Thyroid gland (tissue), 4 donors: ENCODE measurements around the gene PNPLA2. TPM values are rescaled to one million over a fixed set of nuclear protein-coding genes. Genes with fewer than 3 reads are reported as not detected.

ENCODE experiments used
- DNase-seq, 2 donors: peaks; one replicate each; pipeline ENCODE4 v3.0.0-alpha.2; 2019
- H3K27ac ChIP-seq, 3 donors: fragments of 200-600 bp; sonication (generic); 1 replicate in 2 of 3; 2 replicates in 1 of 3; pipeline ENCODE4 v1.5.1; 2016 to 2019; ENCODE audit warnings: mild to moderate bottlenecking in 1 of 3, moderate library complexity in 1 of 3
- H3K27me3 ChIP-seq: fragments of 200-600 bp; sonication (generic); one replicate; pipeline ENCODE4 v1.5.1; 2019
- H3K36me3 ChIP-seq, 2 donors: fragments of 200-600 bp; sonication (generic); one replicate each; pipeline ENCODE4 v1.5.1; 2016 to 2019
- H3K4me1 ChIP-seq, 2 donors: fragments of 200-600 bp; sonication (generic); one replicate each; pipeline ENCODE4 v1.5.1; 2017 to 2019
- H3K4me3 ChIP-seq, 3 donors: fragments of 200-600 bp; sonication (generic); replicated peaks in 1 of 3; 1 replicate in 2 of 3; 2 replicates in 1 of 3; pipeline ENCODE4 v1.5.1; 2016; ENCODE audit warnings: mild to moderate bottlenecking in 1 of 3
- H3K9me3 ChIP-seq: fragments of 200-600 bp; sonication (generic); one replicate; pipeline ENCODE4 v1.5.1; 2017
- POLR2A ChIP-seq, 2 donors: fragments of 450-650 bp; IDR thresholded peaks; one replicate each; pipeline ENCODE4 v1.6.1; 2017; ENCODE audit warnings: antibody characterized with exemption in 2 of 2, mild to moderate bottlenecking in 2 of 2, moderate library complexity in 1 of 2
- WGBS, 2 donors: methylation state at CpG; one replicate each; pipeline ENCODE4 v1.1.5; 2017; 5-methylcytosine and 5-hydroxymethylcytosine counted together
- intact Hi-C: fragments of 100-400 bp; cut with DNase I; formaldehyde crosslinking; loops from one replicate; pipeline ENCODE4 v1.15.1; 2023
- total RNA-seq, 4 donors: library from RNA; depleted of rRNA; stranded (reverse); fragments of >200 nt; gene quantifications; one replicate each; pipeline ENCODE4 v1.2.3, GENCODE V29; 2016
- TF ChIP-seq, protein P1 (sequence below), 6 experiments: fragments of 200-600 bp in 3 of 6; fragments of 450-650 bp in 3 of 6; sonication (generic) in 3 of 6; IDR thresholded peaks; one replicate each; pipeline ENCODE4 v1.5.1; 2016 to 2019; ENCODE audit warnings: antibody characterized with exemption in 6 of 6, mild to moderate bottlenecking in 2 of 6, inconsistent platforms in 1 of 6, moderate library complexity in 1 of 6

Gene PNPLA2
- total RNA-seq, 4 donors from 2014 or later: 35.8 to 95.0 (median 57.6) TPM

DNA sequence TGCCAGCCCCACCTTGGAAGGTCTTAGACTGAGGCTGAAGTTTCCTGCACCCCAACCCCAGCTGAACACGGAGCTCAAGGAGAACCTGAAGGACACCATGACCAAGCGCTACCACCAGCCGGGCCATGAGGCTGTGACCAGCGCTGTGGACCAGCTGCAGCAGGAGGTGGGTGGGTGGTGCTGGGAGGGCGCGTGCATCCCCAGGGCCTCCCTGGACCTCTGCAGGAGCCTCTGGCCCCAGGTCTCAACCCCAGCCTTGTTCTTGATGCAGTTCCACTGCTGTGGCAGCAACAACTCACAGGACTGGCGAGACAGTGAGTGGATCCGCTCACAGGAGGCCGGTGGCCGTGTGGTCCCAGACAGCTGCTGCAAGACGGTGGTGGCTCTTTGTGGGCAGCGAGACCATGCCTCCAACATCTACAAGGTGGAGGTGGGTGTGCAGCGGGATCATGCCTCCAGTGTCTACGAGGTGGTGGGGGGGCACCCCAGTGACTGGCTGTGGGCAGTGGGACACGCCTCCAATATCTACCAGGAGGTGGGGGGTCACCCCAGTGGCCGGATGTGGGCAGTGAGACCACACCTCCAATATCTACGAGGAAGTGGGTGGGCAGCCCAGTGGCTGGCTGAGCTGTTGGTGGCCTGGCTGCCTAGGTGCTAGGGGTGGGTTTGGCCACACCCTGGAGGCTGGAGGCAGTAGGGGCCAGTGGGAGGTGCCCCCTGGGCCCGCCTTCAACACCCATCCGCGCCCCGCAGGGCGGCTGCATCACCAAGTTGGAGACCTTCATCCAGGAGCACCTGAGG lies 18.7 kb downstream of the PNPLA2 start:
- intact Hi-C loops: no loop called here
- H3K36me3 ChIP-seq: peaks cover 34 to 40% of the 10 kb centered on the region in 2 donors
- no peaks in the 10 kb centered on the region for H3K27me3 ChIP-seq
- TF ChIP-seq, protein P1, sequence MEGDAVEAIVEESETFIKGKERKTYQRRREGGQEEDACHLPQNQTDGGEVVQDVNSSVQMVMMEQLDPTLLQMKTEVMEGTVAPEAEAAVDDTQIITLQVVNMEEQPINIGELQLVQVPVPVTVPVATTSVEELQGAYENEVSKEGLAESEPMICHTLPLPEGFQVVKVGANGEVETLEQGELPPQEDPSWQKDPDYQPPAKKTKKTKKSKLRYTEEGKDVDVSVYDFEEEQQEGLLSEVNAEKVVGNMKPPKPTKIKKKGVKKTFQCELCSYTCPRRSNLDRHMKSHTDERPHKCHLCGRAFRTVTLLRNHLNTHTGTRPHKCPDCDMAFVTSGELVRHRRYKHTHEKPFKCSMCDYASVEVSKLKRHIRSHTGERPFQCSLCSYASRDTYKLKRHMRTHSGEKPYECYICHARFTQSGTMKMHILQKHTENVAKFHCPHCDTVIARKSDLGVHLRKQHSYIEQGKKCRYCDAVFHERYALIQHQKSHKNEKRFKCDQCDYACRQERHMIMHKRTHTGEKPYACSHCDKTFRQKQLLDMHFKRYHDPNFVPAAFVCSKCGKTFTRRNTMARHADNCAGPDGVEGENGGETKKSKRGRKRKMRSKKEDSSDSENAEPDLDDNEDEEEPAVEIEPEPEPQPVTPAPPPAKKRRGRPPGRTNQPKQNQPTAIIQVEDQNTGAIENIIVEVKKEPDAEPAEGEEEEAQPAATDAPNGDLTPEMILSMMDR (IDR thresholded peaks at IDR 0.05): no peak
- TF ChIP-seq POLR2A (IDR thresholded peaks at IDR 0.05): no peak
- no peak overlapping the region for H3K4me3 ChIP-seq
- H3K9me3 ChIP-seq: no peaks in the 10 kb centered on the region
- 92 to 94% methylated on average over 11 to 16 of the region's 22 CpGs for WGBS, 2 donors
- DNase-seq: no peak
- H3K4me1 ChIP-seq: peaks cover 32 to 38% of the 10 kb centered on the region in 2 donors
- H3K27ac ChIP-seq: no peak overlapping the region

DNA sequence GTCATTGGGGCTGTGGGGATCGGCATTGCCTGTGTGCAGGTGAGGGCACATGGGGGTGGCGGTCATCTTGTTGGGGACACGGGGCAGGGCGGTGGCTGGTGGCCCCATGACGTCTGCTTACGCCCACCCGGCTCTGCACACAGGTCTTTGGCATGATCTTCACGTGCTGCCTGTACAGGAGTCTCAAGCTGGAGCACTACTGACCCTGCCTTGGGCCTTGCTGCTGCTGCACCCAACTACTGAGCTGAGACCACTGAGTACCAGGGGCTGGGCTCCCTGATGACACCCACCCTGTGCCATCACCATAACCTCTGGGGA lies 19.2 kb downstream of the PNPLA2 start:
- no peak overlapping the region for H3K27ac ChIP-seq
- no CpG with 5 or more reads among the region's 8 CpGs for WGBS, 2 donors
- TF ChIP-seq POLR2A (IDR thresholded peaks at IDR 0.05): no peak
- TF ChIP-seq, protein P1 (IDR thresholded peaks at IDR 0.05): no peak
- H3K36me3 ChIP-seq: peaks cover 34 to 40% of the 10 kb centered on the region in 2 donors
- intact Hi-C loops: no loop called here
- DNase-seq: no peak
- H3K27me3 ChIP-seq: no peaks in the 10 kb centered on the region
- no peak overlapping the region for H3K4me3 ChIP-seq
- H3K4me1 ChIP-seq: peaks cover 31 to 35% of the 10 kb centered on the region in 2 donors
- H3K9me3 ChIP-seq: no peaks in the 10 kb centered on the region

DNA sequence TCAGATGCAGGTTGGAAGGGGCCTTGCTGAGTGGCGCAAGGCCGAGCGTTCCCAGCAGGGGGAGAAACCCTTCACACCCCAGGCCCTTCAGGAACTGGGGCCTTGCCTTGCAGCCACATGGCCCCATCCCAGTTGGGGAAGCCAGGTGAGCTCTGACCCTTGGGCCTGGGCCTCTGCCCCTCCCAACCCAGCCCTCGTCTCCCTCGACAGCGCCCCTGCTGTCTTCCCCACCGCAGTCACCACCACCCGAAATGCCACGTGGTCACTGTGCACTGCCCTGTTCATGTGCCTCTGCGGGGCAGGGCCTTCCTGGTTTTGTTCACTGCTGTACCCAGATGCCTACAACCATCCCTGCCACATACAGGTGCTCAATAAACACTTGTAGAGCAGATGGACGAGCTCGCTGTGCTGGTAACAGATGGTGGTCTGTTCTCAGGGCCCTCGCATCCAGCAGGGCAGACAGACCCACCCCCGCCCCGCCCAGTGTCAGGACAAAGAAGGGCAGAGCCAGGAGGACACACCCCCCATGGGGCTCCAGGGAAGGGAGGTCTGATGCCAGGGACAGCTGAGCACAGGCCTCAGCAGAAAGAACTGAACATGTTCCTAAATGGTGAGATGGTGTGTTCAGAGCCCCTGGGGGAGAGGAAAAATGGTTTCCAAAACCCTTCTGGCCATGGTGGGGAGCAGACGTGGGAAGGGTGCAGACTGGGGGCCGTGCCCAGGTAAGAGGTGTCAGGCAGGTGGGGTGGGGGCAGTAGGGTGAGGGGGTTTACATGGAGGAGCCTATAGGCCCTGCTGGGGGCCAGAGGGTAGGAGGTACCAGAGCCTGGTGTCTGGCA lies 19.9 kb downstream of the PNPLA2 start:
- 66 to 78% methylated on average over 10 to 15 of the region's 17 CpGs for WGBS, 2 donors
- H3K9me3 ChIP-seq: no peaks in the 10 kb centered on the region
- no peak for TF ChIP-seq POLR2A (IDR thresholded peaks at IDR 0.05)
- TF ChIP-seq, protein P1 (IDR thresholded peaks at IDR 0.05): no peak
- peaks cover 30 to 32% of the 10 kb centered on the region in 2 donors for H3K4me1 ChIP-seq
- intact Hi-C loops: no loop called here
- no peaks in the 10 kb centered on the region for H3K27me3 ChIP-seq
- peaks cover 34 to 40% of the 10 kb centered on the region in 2 donors for H3K36me3 ChIP-seq
- DNase-seq: no peak
- H3K4me3 ChIP-seq: no peak overlapping the region
- no peak overlapping the region for H3K27ac ChIP-seq

DNA sequence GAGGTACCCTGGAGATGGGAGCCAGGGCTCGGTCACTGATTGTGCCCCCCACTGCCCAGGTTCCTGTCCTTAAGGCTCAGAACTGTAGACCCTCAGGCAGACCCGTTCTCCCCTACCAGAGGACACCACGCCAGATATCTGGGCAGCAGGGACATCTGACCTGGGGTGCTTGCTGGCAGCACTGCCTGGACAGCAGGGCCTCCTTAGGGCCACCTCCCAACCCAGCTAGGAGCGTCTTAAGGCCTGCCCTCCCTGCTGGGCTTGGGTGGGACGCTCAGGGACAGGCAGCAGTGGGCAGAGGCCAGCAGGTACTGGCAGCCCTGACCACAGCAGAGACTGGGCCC lies 20.5 kb downstream of the PNPLA2 start:
- Histone ChIP-seq H3K4me3 (no peak overlapping the region), H3K36me3 (peaks cover 34 to 40% of the 10 kb centered on the region in 2 donors), H3K27ac (no peak overlapping the region), H3K9me3 (no peaks in the 10 kb centered on the region), H3K27me3 (no peaks in the 10 kb centered on the region), H3K4me1 (peaks cover 26 to 27% of the 10 kb centered on the region in 2 donors)
- intact Hi-C loops: no loop called here
- no peak for DNase-seq
- TF ChIP-seq, protein P1 (IDR thresholded peaks at IDR 0.05): no peak
- TF ChIP-seq POLR2A (IDR thresholded peaks at IDR 0.05): no peak
- 83 to 100% methylated on average over 1 of the region's 5 CpGs for WGBS, 2 donors
